GM08714 (cell line): ENCODE results near the gene FHIT.

Source experiments
- H3K4me3 ChIP-seq: fragments of 200-500 bp; sonication (Bioruptor generic); 2 replicates; pipeline ENCODE4 v1.5.1; 2014; ENCODE audit warnings: mild to moderate bottlenecking, low read length, inconsistent platforms
- ZNF274 ChIP-seq: IDR thresholded peaks from 2 replicates; pipeline ENCODE4 v1.6.1; 2012; ENCODE audit warnings: mild to moderate bottlenecking, low read depth, low read length

Gene FHIT

DNA sequence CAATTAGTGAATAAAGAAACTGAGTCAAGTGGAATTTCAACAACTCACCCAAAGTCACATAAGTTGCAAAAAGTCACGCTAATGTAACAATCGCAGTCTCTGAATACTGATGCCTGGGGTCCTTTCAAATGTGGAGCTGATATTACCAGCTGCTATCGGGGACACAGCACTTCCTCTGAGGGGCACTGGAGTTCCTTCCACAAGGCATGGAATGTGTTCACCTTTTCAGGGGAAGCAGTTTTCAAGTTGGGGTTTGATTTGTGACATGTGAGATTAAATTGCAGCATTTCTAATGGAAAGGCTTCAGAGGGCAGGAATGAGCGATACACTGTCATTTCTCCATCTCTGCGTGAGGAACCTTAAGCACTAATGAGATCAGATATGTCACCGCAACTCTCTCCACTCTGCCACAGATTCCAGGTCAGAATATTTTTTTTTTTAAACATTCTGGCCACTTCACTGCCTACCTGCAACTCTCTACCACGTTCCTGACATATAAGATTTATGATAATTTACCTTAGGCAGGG lies 1394.3 kb downstream of the FHIT start:
- no peak overlapping the region for H3K4me3 ChIP-seq
- TF ChIP-seq ZNF274: no peak

DNA sequence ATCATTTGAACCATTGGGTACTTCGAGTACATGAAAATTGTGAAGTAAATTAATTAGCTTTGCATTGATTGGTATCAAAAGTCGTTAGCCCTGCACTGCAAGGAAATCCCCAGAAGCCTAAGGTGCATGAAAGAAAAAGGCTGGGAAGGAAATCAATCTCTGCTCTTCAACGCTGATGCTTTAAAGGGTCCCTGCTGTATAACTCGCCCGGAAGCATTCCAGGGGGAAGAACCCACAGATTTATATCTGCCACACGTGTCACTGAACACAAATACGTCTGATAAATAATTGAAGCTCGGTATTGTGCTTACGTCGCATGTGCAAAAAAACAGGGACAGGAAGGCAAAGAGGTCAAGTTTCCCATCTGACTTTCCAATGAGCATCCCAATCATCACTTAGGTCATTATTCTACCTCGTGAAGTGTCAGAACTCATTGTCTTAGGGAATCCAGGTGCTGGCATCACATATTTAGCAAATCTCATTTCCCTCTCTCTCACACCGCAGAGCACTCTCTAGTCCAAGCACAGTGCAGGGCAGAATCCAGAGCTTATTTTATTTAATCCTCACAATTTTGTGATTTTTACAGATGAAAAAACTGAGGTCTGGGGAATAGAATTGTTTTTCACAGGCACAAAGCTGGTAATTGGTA lies 1397.1 kb downstream of the FHIT start:
- TF ChIP-seq ZNF274: no peak

DNA sequence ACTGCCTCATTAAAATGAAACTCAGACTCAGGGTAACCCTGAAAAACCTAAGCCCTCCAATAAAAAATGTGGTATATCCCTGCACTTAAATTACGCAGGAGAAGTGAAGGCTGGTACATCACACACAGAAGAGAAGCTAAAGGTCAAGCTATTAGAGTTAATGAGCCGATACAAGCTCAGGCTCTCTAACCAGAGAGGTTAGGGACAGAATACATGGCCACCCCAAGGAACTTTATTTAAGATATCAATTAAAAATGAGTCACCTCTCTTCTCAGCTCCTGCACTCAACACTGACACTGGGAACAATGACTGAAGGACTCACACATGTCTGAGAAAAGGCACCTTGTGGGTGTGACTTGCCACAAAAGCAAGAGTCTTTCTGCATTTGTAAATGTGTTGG lies 1400.8 kb downstream of the FHIT start:
- no peak for TF ChIP-seq ZNF274
- no peak overlapping the region for H3K4me3 ChIP-seq

More for the DNA sequence above, 1397.1 kb downstream of the FHIT start:
- H3K4me3 ChIP-seq: no peak overlapping the region

DNA sequence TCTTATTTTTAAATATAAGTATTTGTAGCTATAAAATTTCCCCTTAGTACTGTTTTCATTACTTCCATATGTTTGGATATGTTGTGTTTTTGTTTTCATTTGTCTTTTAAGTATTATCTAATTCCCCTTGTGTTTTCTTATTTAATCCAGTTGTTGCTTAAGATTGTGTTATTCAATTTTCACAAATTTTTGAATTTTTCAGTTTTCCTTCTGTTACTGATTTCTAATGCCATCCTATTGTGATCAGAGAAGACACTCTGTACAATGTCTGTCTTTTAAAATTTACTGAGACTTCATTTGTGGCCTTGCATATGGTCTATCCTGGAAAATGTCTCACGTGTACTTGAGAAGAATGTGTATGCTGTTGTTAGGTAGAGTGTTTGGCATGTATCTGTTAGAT lies 1405.9 kb downstream of the FHIT start:
- no peak for TF ChIP-seq ZNF274
- no peak overlapping the region for H3K4me3 ChIP-seq

DNA sequence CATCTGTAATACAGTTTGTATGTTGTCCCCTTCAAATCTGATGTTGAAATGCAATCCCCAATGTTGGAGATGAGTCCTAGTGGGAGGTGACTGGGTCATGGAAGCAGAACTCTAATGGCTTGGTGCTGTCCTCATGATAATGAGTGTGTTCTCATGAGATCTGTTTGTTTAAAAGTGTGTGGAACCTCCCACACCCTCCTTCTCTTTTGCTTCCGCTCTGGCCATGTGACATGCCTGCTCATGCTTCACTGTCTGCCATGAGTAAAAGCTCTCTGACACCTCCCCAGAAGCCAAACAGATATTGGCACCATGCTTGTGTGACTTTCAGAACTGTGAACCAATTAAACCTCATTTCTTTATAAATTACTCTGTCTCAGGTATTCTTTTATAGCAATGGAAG lies 1407.4 kb downstream of the FHIT start:
- TF ChIP-seq ZNF274: no peak
- no peak overlapping the region for H3K4me3 ChIP-seq

DNA sequence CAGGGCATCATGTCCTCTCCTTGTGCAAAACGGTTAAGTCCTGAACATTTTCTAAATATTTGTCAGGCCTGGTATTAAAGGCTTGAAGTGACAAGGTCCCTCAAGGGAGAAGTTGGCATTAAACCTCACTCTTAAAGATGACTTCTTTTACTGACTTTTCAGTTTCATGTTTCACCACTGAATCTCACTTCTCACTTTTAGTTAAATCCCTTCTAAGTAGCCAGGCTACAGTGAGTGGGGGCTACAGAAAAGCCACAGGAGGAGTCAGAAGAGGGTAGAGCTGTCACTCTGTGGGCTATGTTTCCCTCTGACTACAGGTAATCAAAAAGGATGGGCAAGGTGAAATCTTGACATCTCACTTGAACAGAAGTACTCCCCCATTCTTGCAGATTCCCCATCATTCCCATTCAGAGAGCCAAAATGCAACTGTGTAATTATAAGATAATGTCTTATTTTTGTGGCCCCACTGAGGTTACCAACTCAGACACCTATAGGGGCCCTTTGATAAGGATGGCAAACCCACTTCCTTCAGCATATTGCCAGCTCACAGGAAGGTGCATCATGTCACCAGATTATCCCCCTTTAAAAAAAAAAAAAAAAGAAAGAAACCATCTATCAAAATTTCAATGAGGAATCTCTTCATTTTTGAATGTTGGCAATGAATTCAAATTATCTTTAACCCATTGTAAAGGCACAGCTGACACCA lies 1411.3 kb downstream of the FHIT start:
- TF ChIP-seq ZNF274: no peak
- no peak overlapping the region for H3K4me3 ChIP-seq

DNA sequence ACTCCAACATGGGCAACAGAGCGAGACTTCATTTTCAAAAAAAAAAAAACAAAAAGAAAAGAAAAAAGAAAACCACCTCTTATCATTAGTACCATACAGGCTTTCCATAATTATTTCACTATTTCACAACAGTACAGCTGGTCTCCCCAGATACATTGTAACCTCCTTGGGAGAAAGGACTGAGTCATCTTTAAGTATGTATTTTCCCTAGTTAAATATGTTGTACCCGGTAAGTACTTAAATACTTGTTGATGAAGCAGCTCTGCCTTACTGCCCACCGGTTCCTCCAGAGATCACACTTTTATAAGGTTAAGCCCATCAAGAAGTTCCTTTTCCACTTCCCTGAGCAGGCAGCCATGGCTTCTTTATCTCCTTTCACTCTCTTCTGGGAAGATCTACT lies 1412.0 kb downstream of the FHIT start:
- TF ChIP-seq ZNF274: no peak
- no peak overlapping the region for H3K4me3 ChIP-seq

DNA sequence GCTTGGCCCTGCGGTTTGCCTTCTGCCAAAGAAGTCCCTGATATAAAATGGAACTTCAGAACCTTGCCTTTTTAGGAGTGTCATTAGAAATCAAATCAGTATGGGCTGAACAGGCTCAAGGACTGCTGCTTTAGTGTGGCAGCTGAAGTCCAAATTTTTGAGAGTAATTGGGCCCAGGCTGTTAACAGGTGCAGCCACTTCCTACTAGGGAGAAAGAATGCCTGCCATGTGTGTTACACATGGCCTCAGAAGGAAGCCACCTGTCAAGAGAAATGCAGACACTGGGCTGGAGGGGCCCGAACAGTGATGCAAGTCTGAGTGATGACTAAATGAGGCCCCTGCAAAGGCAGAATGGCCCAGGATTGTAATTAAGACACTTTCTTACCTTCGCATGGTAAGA lies 1414.7 kb downstream of the FHIT start:
- TF ChIP-seq ZNF274: no peak
- H3K4me3 ChIP-seq: no peak overlapping the region

DNA sequence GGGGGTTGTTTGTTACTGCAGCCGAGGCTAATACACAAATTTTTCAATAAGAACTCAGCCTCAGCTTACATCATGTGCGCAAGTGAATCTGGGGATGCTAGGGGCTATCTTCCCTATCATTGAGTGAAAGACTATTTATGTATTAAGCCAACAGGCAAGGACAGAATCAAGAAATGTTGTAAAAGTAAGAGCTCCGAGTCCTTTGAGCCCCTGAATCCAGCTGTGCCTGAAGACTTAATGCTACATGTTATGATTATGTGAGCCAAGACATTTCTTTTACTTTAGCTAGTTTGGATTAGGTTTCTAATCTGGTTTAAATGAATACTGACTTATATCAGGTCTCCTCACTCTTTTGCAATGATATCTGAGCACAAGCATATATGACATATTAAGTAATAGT lies 1418.5 kb downstream of the FHIT start:
- H3K4me3 ChIP-seq: no peak overlapping the region
- no peak for TF ChIP-seq ZNF274

DNA sequence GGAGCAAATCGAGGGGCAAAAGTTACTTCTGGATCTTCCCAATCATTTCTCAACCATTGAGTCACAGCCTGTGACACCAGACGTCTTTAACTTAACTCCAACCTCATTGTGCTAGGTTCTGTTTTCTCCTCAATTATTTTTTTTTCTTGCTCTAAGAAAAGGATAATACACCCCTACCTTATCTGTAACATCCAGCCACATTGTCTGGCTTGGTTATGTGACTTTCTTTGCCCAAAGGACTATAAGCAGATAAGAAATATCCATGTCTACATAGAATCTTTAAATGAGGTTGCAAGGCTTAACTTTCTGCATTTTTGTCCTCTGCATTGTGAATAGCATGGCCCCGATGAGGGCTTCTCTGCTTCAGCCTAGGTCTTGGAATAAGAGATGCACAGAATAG lies 1419.0 kb downstream of the FHIT start:
- no peak overlapping the region for H3K4me3 ChIP-seq
- no peak for TF ChIP-seq ZNF274

DNA sequence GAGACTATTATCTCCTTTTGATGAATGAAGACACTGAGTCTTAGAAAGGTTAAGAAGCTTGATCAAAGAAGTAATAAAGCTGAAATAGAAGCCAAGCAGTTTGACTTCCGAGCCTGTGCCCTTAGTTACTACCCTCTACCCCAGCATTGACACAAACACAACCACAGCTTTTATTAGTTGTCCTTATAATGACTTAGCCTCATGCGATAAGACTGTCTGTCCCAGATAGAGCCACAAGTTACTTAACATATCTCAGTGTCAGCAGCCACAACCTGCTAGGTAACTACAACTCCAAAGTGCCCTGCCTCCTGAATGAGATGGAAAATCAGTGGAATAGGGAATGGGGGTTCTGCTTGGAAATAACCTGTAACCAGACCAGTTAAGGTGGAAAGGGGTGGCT lies 1419.9 kb downstream of the FHIT start:
- no peak for TF ChIP-seq ZNF274
- no peak overlapping the region for H3K4me3 ChIP-seq

DNA sequence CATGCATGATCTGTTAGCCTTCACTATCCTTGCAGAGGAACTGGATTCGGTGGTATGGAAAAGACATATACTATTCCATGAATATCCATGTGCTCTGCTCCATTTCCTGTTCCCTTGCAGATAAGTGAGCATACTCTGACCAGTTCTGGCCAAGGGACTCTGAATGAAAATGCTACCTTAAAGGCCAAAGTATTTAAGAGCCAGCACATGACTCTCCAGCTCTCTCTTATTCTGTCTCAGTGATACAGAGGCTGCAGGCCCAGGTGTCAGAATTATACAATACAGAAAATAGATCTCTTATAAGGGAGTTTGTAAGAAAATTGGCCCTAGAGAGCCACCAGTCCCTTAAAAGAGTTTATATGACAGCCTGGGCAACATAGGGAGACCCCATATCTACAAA lies 1421.7 kb downstream of the FHIT start:
- no peak for TF ChIP-seq ZNF274
- H3K4me3 ChIP-seq: no peak overlapping the region

DNA sequence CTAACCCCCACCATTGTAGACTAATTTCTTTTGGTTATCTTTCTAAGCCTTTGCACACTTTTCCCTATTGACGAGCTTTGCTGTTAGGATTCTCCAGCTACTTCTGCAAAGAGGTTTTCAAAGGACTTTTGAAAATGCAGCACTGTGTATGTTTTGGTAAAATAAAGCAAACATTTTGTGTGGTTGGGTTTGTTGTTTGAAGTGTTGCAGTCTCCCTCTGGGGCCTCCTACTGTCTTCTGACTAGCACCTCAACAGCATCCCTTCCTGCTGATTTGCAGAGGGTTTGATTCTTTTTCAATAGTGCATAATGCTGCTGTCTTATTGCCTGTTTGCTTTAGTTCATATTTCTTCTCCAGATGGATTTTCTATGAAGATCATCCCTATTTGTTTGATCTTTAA lies 1426.4 kb downstream of the FHIT start:
- no peak for TF ChIP-seq ZNF274
- H3K4me3 ChIP-seq: no peak overlapping the region

DNA sequence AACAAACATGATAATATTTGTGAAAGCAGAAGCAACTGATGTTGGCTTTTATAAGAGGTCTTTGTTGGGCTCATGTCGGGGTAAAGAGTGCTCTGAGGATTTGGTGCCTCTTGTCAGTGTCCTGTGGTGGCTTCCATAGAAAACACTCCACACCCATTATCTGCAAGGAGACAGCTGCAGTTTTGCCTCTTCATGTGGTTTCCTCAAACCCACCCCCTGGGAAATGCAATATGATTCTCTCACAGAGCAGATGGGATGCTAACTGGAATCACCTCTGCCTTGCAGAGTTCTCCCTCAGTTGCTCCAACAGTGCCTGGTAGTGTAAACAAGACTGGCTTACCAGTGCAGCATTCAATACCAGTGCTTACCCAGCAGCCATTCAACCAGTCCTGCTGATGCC lies 1430.0 kb downstream of the FHIT start:
- no peak for TF ChIP-seq ZNF274
- no peak overlapping the region for H3K4me3 ChIP-seq

DNA sequence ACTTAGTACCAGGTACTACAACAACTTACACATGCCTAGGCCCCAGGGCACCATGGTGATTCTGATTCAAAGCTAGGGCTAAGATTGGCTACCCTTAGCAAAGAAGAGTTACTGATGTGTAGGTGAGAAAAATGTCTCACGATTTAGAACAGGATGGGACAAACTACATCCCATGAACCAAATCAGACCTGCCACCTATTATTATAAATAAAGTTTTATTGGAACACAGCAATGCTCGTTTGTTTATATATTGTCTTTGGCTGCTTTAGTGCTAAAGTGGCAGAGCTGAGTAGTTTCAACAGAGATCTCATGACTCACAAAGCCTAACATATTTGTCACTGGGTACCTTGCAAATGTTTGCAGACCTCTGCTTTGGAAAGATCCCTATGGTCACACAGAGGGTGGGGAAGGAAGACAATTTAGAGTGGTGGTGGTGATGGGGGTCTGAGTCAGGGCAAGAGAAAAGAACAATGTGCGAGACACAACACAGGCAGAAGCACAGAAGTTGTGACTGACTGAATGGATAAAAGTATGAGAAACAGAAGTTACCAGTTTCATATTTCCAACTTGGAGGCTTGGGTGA lies 1430.8 kb downstream of the FHIT start:
- TF ChIP-seq ZNF274: no peak
- no peak overlapping the region for H3K4me3 ChIP-seq
